Stimulated activated CD4-positive, alpha-beta T cell treated with anti-CD3 and anti-CD28 coated beads, Interleukin-12 subunit alpha, Interleukin-12 subunit beta, amount 100 ng/mL, for 24 hours (primary cell): ENCODE data around the gene SEC24C.
"Not testable (repeated sequence)": the region's sequence is repeated elsewhere in the genome, so short reads cannot be mapped to it uniquely, and the experiment has no call there.

Source experiments
- DNase-seq, 2 experiments: peaks; one replicate each; pipeline ENCODE4 v3.0.0-alpha.2; 2020; ENCODE audit warnings: low read depth in 2 of 2

The SEC24C gene

GRCh38 chr10:73743905-73744663 is at the start of gene SEC24C:
SEC24C (plus strand) TSS chr10:73744372; CDS start chr10:73746833, 2,461 bp downstream.
- peak; percentile 91 to 94 for DNase-seq

GRCh38 chr10:73695302-73695701 is 48.9 kb upstream of the SEC24C start:
- DNase-seq, result not testable (repeated sequence)

GRCh38 chr10:73697675-73698159 is 46.5 kb upstream of the SEC24C start, which contains the start of gene AGAP5:
AGAP5 (minus strand) TSS chr10:73698109; CDS start chr10:73697755, 354 bp downstream.
- DNase-seq, result not testable (repeated sequence)

- DNase-seq, result not testable (repeated sequence)
Observed at GRCh38 chr10:73698819-73699218, 45.4 kb upstream of the SEC24C start.

GRCh38 chr10:73703924-73704323 is 40.2 kb upstream of the SEC24C start:
- DNase-seq, result not testable (repeated sequence)

GRCh38 chr10:73705506-73706072 is 38.6 kb upstream of the SEC24C start:
- DNase-seq, result not testable (repeated sequence)

- DNase-seq, result not testable (repeated sequence)
Observed at GRCh38 chr10:73706488-73706887, 37.7 kb upstream of the SEC24C start.

GRCh38 chr10:73707628-73708027 is 36.5 kb upstream of the SEC24C start:
- not testable (repeated sequence) for DNase-seq

- DNase-seq, result not testable (repeated sequence)
Observed at GRCh38 chr10:73708122-73708521, 36.0 kb upstream of the SEC24C start.

GRCh38 chr10:73711683-73712082 is 32.5 kb upstream of the SEC24C start:
- not testable (repeated sequence) for DNase-seq

- DNase-seq, result not testable (repeated sequence)
Observed at GRCh38 chr10:73713912-73714311, 30.3 kb upstream of the SEC24C start.

GRCh38 chr10:73714483-73714882 is 29.7 kb upstream of the SEC24C start:
- DNase-seq, result not testable (repeated sequence)

GRCh38 chr10:73715179-73716156 is 28.7 kb upstream of the SEC24C start:
- DNase-seq, result not testable (repeated sequence)

- no peak for DNase-seq
Observed at GRCh38 chr10:73716251-73716650, 27.9 kb upstream of the SEC24C start.

- no peak for DNase-seq
Observed at GRCh38 chr10:73717556-73717955, 26.6 kb upstream of the SEC24C start.

- DNase-seq, result not testable (repeated sequence)
Observed at GRCh38 chr10:73720561-73720960, 23.6 kb upstream of the SEC24C start.

- no peak for DNase-seq
Observed at GRCh38 chr10:73723516-73723915, 20.7 kb upstream of the SEC24C start.

- peak in 1 of 2 experiments; percentile 25 for DNase-seq
Observed at GRCh38 chr10:73729781-73730152, 14.4 kb upstream of the SEC24C start.

GRCh38 chr10:73730153-73730906 is 13.8 kb upstream of the SEC24C start:
- DNase-seq, result peak; percentile 91 to 96

- DNase-seq, result no peak
Observed at GRCh38 chr10:73731588-73732375, 12.4 kb upstream of the SEC24C start.
